Hematopoietic multipotent progenitor cell treated with erythropoietin and hydrocortisone succinate and interleukin-3 and kit ligand, for 15 days (in vitro differentiated cells): ENCODE results near the gene MOV10L1.
A peak's percentile ranks its signal among the peaks of the same experiment; 100 is the strongest.
"Not testable (repeated sequence)": the region's sequence is repeated elsewhere in the genome, so short reads cannot be mapped to it uniquely, and the experiment has no call there.

ENCODE experiments used
- DNase-seq: peaks from one replicate; pipeline ENCODE4 v3.0.0-alpha.2; 2015; ENCODE audit warnings: low spot score

MOV10L1 gene

GRCh38 chr22:50078246-50078645, 11.6 kb upstream of the MOV10L1 start:
- no peak for DNase-seq

GRCh38 chr22:50078761-50079160, 11.0 kb upstream of the MOV10L1 start:
- no peak for DNase-seq

- no peak for DNase-seq
Measured at GRCh38 chr22:50080077-50080465, 9.7 kb upstream of the MOV10L1 start.

GRCh38 chr22:50081426-50082196, 8.2 kb upstream of the MOV10L1 start:
- DNase-seq, result no peak

- no peak for DNase-seq
Measured at GRCh38 chr22:50082197-50082715, 7.5 kb upstream of the MOV10L1 start.

- no peak for DNase-seq
Measured at GRCh38 chr22:50082961-50083461, 6.8 kb upstream of the MOV10L1 start.

GRCh38 chr22:50083462-50084079, 6.2 kb upstream of the MOV10L1 start:
- no peak for DNase-seq

- no peak for DNase-seq
Measured at GRCh38 chr22:50084080-50084477, 5.7 kb upstream of the MOV10L1 start.

- DNase-seq, result no peak
Measured at GRCh38 chr22:50084614-50085021, 5.2 kb upstream of the MOV10L1 start.

GRCh38 chr22:50085211-50085972, 4.4 kb upstream of the MOV10L1 start, which contains the start of gene MLC1:
Gene MLC1 (minus strand): TSS chr22:50085426. CDS start chr22:50084902, 524 bp downstream.
- DNase-seq, result peak; percentile 35

- DNase-seq, result no peak
Measured at GRCh38 chr22:50086526-50086925, 3.3 kb upstream of the MOV10L1 start.

GRCh38 chr22:50086975-50087374, 2.8 kb upstream of the MOV10L1 start:
- not testable (repeated sequence) for DNase-seq

- DNase-seq, result no peak
Measured at GRCh38 chr22:50087646-50088045, 2.2 kb upstream of the MOV10L1 start.

GRCh38 chr22:50088096-50088495, 1.7 kb upstream of the MOV10L1 start:
- no peak for DNase-seq

GRCh38 chr22:50089231-50089630, 575 bp upstream of the MOV10L1 start:
- DNase-seq, result no peak

- no peak for DNase-seq
Measured at GRCh38 chr22:50090412-50090714, 557 bp downstream of the MOV10L1 start.

- DNase-seq, result no peak
Measured at GRCh38 chr22:50091092-50091768, 1.4 kb downstream of the MOV10L1 start.

- no peak for DNase-seq
Measured at GRCh38 chr22:50092342-50092741, 2.5 kb downstream of the MOV10L1 start.

GRCh38 chr22:50098052-50098451, 8.2 kb downstream of the MOV10L1 start:
- no peak for DNase-seq

- no peak for DNase-seq
Measured at GRCh38 chr22:50101870-50102565, 12.2 kb downstream of the MOV10L1 start.

- DNase-seq, result no peak
Measured at GRCh38 chr22:50102946-50103345, 13.1 kb downstream of the MOV10L1 start.
